NCI-H526 (cell line): Measurements from ENCODE around the gene MZT1.
A peak's percentile ranks its signal among the peaks of the same experiment; 100 is the strongest.

Experiments
- DNase-seq, 2 experiments: peaks; one replicate each; lab custom pipeline; 2025; lab: John Stamatoyannopoulos, UW

MZT1 gene

DNA sequence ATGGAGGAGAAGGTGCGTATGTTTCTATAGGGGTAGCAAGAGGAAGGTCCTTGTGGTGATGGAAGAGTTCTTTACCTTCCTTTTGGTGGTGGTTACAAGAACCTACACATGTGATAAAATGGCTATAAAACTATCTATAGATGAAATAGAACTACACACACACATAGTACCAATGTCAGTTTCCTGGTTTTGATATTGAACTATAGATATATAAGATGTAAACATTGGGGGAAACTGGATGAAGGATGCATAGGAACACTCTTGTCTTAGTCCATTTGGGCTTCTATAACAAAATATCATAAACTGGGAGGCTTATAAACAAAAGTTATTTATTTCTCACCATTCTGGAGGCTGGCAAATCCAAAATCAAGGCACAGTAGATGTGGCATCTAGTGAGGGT is 47.1 kb downstream of the MZT1 start:
- DNase-seq: no peak

DNA sequence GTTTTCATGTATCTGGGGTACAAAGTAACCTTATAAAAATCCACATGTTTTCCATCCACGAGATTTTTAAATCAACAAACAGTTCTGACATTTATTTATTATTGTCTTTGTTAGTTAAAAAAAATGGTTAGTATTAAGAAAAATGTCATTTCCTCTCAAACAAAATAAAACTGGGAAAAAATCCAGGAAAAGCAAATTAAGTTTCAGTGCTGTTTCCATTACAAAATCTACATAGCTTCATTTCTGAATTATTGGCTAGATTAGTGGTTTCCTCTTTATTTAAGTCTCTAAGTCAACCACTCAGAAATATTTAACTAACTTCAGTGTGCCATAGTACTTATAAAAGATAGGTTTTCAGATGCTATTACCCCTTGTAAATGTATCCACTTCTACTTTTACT is 49.1 kb downstream of the MZT1 start:
- DNase-seq: no peak

DNA sequence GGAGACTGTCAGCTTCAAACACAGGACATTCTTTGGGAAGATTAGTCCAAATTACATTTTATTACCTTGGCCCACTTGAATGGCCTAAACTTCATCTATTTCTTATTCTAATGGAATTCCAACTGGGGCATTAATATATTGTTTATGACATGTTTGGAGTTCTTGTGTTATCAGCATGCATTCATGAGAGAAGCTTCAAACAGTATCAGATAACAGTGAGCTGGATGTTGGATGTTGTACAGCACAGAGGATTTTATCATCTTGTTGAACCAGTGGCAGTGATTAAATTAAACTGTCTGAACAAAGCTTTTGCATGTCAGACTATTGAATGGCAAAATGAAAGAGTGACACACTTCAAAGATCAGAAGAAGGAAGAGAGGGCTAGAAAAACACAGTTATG is 50.0 kb downstream of the MZT1 start:
- peak in 1 of 2 experiments; percentile 7 for DNase-seq

DNA sequence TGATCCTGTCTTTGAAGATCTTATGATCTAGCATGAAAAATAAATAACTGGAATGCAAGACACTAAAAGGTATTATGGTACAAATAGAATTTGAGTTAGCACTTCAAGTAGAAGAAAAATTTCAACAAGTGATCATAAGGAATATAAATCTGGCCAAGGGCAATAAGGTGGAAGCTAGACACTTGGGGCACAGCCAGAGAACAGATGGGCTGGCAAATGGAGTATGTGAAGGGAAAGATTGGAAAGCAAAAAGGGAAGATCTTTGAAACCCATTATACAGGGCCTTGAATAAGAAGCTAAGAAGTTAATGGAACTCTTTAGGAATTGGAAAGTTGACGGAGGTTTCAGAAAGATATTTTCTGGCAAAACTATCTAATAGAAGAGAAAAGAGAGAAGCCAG is 61.0 kb downstream of the MZT1 start:
- DNase-seq: no peak

DNA sequence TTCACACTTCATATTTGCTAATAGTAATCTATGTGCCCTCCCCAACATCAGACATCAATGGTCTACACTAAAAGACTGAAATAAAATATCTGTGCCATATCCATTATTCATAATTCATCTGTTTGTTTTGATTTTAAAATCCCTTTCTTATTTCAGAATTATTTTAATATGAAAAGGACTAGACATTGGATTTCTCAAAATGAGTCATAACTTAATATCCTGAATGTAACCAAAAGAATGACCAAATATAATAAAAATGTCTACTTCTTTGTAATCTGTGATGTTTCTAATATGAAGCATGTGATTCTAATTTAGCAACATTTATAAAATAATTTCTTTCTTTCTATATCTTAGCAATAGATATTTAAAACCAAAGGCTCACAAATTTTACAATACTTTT is 64.9 kb downstream of the MZT1 start:
- no peak for DNase-seq
